H1 (cell line): ENCODE data around the gene EPHA4. TPM values are rescaled to one million over a fixed set of nuclear protein-coding genes. Genes with fewer than 3 reads are reported as not detected.

Experiments used
- CTCF ChIA-PET: fragments of 300-600 bp; sonication (Branson Sonifier 250); formaldehyde crosslinking; loops from one replicate; lab custom pipeline; 2021; ENCODE audit not compliant: partially characterized antibody; lab: Charles Lee
- POLR2A ChIA-PET: fragments of 300-600 bp; sonication (Branson Sonifier 250); formaldehyde crosslinking; loops from one replicate; lab custom pipeline; 2021; ENCODE audit warnings: inconsistent platforms; ENCODE audit not compliant: partially characterized antibody; lab: Charles Lee
- DNase-seq, 2 experiments: peaks; one replicate each; pipeline versions ENCODE4 v3.0.0 to v3.0.0-alpha.2; 2010 to 2022; ENCODE audit warnings: low spot score in 2 of 2, low read depth in 1 of 2, mixed read lengths in 1 of 2
- FAIRE-seq: peaks from 2 replicates; lab custom pipeline; 2011; peaks lifted over from hg19 to GRCh38; lab: Jason Lieb, UNC
- H2AFZ ChIP-seq: 2 replicates; pipeline ENCODE4 v1.8.1; 2012; ENCODE audit warnings: low read length, inconsistent platforms
- H2AK5ac ChIP-seq: 2 replicates; pipeline ENCODE4 v1.6.1; 2013; ENCODE audit warnings: low read depth, low read length
- H2BK120ac ChIP-seq: replicated peaks from 2 replicates; pipeline ENCODE3; 2013; ENCODE audit warnings: low read depth, low read length, inconsistent platforms
- H2BK12ac ChIP-seq: 2 replicates; pipeline ENCODE4 v1.6.1; 2013; ENCODE audit warnings: low read depth, low read length
- H2BK15ac ChIP-seq: 2 replicates; pipeline ENCODE4 v1.6.1; 2013; ENCODE audit warnings: low read length
- H2BK20ac ChIP-seq: 2 replicates; pipeline ENCODE4 v1.6.1; 2013; ENCODE audit warnings: low read length
- H2BK5ac ChIP-seq: 2 replicates; pipeline ENCODE4 v1.6.1; 2013; ENCODE audit warnings: low read depth, low read length
- H3K14ac ChIP-seq: 2 replicates; pipeline ENCODE4 v1.6.1; 2013; ENCODE audit warnings: inconsistent platforms; ENCODE audit not compliant: insufficient read length
- H3K18ac ChIP-seq: 2 replicates; pipeline ENCODE4 v1.6.1; 2013; ENCODE audit warnings: low read length; ENCODE audit errors: extremely low read depth
- H3K23ac ChIP-seq: 2 replicates; pipeline ENCODE4 v1.6.1; 2013; ENCODE audit warnings: inconsistent platforms; ENCODE audit not compliant: insufficient read length
- H3K23me2 ChIP-seq: 2 replicates; pipeline ENCODE4 v1.6.1; 2013; ENCODE audit warnings: low read depth, low read length
- H3K27ac ChIP-seq: 2 replicates; pipeline ENCODE4 v1.6.1; 2011; ENCODE audit warnings: low read depth, low read length, inconsistent platforms
- H3K27me3 ChIP-seq, 4 experiments: replicated peaks in 1 of 4; 1 replicate in 1 of 4; 2 replicates in 3 of 4; pipeline versions ENCODE4 v1.6.1 to v1.8.1; 2011 to 2013; ENCODE audit warnings: low read length in 3 of 4, mild to moderate bottlenecking in 3 of 4, inconsistent platforms in 2 of 4, mixed read lengths in 2 of 4, moderate library complexity in 1 of 4; ENCODE audit not compliant: control insufficient read depth in 3 of 4, insufficient read depth in 3 of 4; ENCODE audit errors: extremely low read depth in 1 of 4
- H3K36me3 ChIP-seq, 4 experiments: 2 replicates each; pipeline versions ENCODE4 v1.6.1 to v1.8.1; 2011 to 2013; ENCODE audit warnings: mild to moderate bottlenecking in 4 of 4, low read length in 3 of 4, moderate library complexity in 2 of 4, control low read depth in 1 of 4, inconsistent platforms in 1 of 4; ENCODE audit not compliant: insufficient read depth in 4 of 4, control insufficient read depth in 2 of 4
- H3K4ac ChIP-seq: replicated peaks from 2 replicates; pipeline ENCODE3; 2013; ENCODE audit warnings: low read length, low read depth, mixed read lengths, inconsistent platforms; ENCODE audit not compliant: insufficient read length
- H3K4me1 ChIP-seq, 4 experiments: replicated peaks in 1 of 4; 1 replicate in 1 of 4; 2 replicates in 3 of 4; pipeline versions ENCODE4 v1.6.1 to v1.8.1; 2011 to 2013; ENCODE audit warnings: low read length in 3 of 4, inconsistent platforms in 2 of 4, mixed read lengths in 1 of 4; ENCODE audit not compliant: insufficient read depth in 4 of 4, control insufficient read depth in 3 of 4
- H3K4me2 ChIP-seq, 2 experiments: 2 replicates each; pipeline versions ENCODE4 v1.6.1 to v1.8.1; 2011 to 2013; ENCODE audit warnings: low read depth in 2 of 2, low read length in 2 of 2, control low read depth in 1 of 2, inconsistent platforms in 1 of 2, mild to moderate bottlenecking in 1 of 2; ENCODE audit not compliant: insufficient read depth in 1 of 2
- H3K4me3 ChIP-seq, 4 experiments: fragments of 200-600, 300-600 bp in 1 of 4; sonication (generic), shearing (Covaris generic), sonication (Bioruptor Twin) in 1 of 4; 2 replicates each; pipeline versions ENCODE4 v1.5.1 to v1.8.1; 2011 to 2016; ENCODE audit warnings: low read length in 4 of 4, low read depth in 3 of 4, control low read depth in 2 of 4, inconsistent platforms in 2 of 4, mild to moderate bottlenecking in 2 of 4, mixed read lengths in 1 of 4, moderate library complexity in 1 of 4; ENCODE audit not compliant: insufficient read depth in 2 of 4; ENCODE audit errors: extremely low read depth in 1 of 4
- H3K56ac ChIP-seq: replicated peaks from 2 replicates; pipeline ENCODE3; 2013; ENCODE audit warnings: low read depth, mild to moderate bottlenecking, mixed read lengths, low read length, inconsistent platforms; ENCODE audit not compliant: insufficient read length
- H3K79me1 ChIP-seq: 2 replicates; pipeline ENCODE4 v1.6.1; 2013; ENCODE audit warnings: low read depth, low read length, control low read depth
- H3K79me2 ChIP-seq, 2 experiments: 2 replicates each; pipeline versions ENCODE4 v1.6.1 to v1.8.1; 2012 to 2013; ENCODE audit warnings: low read length in 2 of 2, mild to moderate bottlenecking in 2 of 2, inconsistent platforms in 1 of 2; ENCODE audit not compliant: insufficient read depth in 2 of 2, control insufficient read depth in 1 of 2
- H3K9ac ChIP-seq, 4 experiments: replicated peaks in 1 of 4; 1 replicate in 1 of 4; 2 replicates in 3 of 4; pipeline versions ENCODE4 v1.6.1 to v1.8.1; 2011 to 2013; ENCODE audit warnings: low read depth in 3 of 4, low read length in 3 of 4, control low read depth in 2 of 4, mild to moderate bottlenecking in 2 of 4, moderate library complexity in 2 of 4, inconsistent platforms in 1 of 4; ENCODE audit errors: extremely low read depth in 1 of 4
- H3K9me3 ChIP-seq, 2 experiments: 2 replicates each; pipeline versions ENCODE4 v1.6.1 to v1.8.1; 2012 to 2013; ENCODE audit warnings: mild to moderate bottlenecking in 2 of 2, moderate library complexity in 2 of 2, control low read depth in 1 of 2, inconsistent platforms in 1 of 2, low read depth in 1 of 2, low read length in 1 of 2, mixed read lengths in 1 of 2; ENCODE audit not compliant: insufficient read depth in 2 of 2
- H4K20me1 ChIP-seq, 2 experiments: replicated peaks in 1 of 2; 2 replicates each; pipeline versions ENCODE3 to v1.8.1; 2011 to 2013; ENCODE audit warnings: inconsistent platforms in 2 of 2, low read length in 2 of 2, mild to moderate bottlenecking in 1 of 2; ENCODE audit not compliant: insufficient read depth in 2 of 2, control insufficient read depth in 1 of 2
- H4K5ac ChIP-seq: 2 replicates; pipeline ENCODE4 v1.6.1; 2013; ENCODE audit warnings: low read length, low read depth, mixed read lengths, inconsistent platforms; ENCODE audit not compliant: insufficient read length
- H4K8ac ChIP-seq: 2 replicates; pipeline ENCODE4 v1.8.0; 2013; ENCODE audit warnings: mild to moderate bottlenecking, moderate library complexity, low read length, inconsistent platforms; ENCODE audit not compliant: insufficient read depth; ENCODE audit errors: extremely low read depth
- H4K91ac ChIP-seq: replicated peaks from 2 replicates; pipeline ENCODE3; 2013; ENCODE audit warnings: low read length, mixed read lengths, inconsistent platforms; ENCODE audit not compliant: insufficient read length
- GTF2F1 ChIP-seq: IDR thresholded peaks from 2 replicates; pipeline ENCODE4 v1.6.1; 2012; ENCODE audit warnings: low read depth, low read length, improper control_type of control experiment, borderline replicate concordance
- RAD21 ChIP-seq, 2 experiments: IDR thresholded peaks in 1 of 2; conservative IDR thresholded peaks in 1 of 2; 2 replicates each; pipeline ENCODE4 v1.6.1; 2011; ENCODE audit warnings: low read depth in 2 of 2, low read length in 2 of 2, improper control_type of control experiment in 1 of 2, inconsistent platforms in 1 of 2, mild to moderate bottlenecking in 1 of 2, moderate library complexity in 1 of 2
- RFX5 ChIP-seq: IDR thresholded peaks from 2 replicates; pipeline ENCODE4 v1.6.1; 2011; ENCODE audit warnings: low read depth, low read length, improper control_type of control experiment, borderline replicate concordance
- ZNF274 ChIP-seq: IDR thresholded peaks from 2 replicates; pipeline ENCODE4 v1.7.0; 2012; ENCODE audit warnings: low read length, borderline replicate concordance; ENCODE audit errors: extremely low read depth
- WGBS, 2 experiments: shearing (Covaris generic) in 1 of 2; methylation state at CpG; one replicate each; pipeline versions ENCODE4 v1.1.6 to v1.1.7; 2013 to 2015; ENCODE audit warnings: low lambda C conversion rate in 2 of 2, mixed read lengths in 2 of 2, inconsistent platforms in 1 of 2, low coverage in 1 of 2, missing lambda C conversion rate in 1 of 2; ENCODE audit not compliant: insufficient replicate concordance in 2 of 2, insufficient coverage in 1 of 2, insufficient read length in 1 of 2; ENCODE audit errors: extremely low coverage in 1 of 2, missing lambda C conversion rate in 1 of 2; 5-methylcytosine and 5-hydroxymethylcytosine counted together
- polyA plus RNA-seq, 7 experiments: library from polyadenylated mRNA; depleted of rRNA in 3 of 7; stranded (reverse) in 5 of 7; unstranded in 2 of 7; fragments of >200 nt in 5 of 7; fragments of 200-250 nt in 2 of 7; gene quantifications; 1 replicate in 5 of 7; 2 replicates in 1 of 7; 4 replicates in 1 of 7; pipeline versions ENCODE4 v1.2.1 to v1.2.3, GENCODE V29; 2011 to 2013; ENCODE audit warnings: missing spikeins in 2 of 7, mixed read lengths in 2 of 7
- total RNA-seq: library from RNA; stranded (reverse); fragmentation: NEBNext Ultra II Directional; extraction: Animal tissue kit (Norgen Biotek cat#: 25700); gene quantifications from 2 replicates; pipeline ENCODE4 v1.2.1, GENCODE V29; 2021

The EPHA4 gene
- total and polyA plus RNA-seq, 2 of the 8 experiments (the other 6 are each of a cell fraction or from before 2014, with no cell fraction given): 4.3 to 5.7 TPM

DNA sequence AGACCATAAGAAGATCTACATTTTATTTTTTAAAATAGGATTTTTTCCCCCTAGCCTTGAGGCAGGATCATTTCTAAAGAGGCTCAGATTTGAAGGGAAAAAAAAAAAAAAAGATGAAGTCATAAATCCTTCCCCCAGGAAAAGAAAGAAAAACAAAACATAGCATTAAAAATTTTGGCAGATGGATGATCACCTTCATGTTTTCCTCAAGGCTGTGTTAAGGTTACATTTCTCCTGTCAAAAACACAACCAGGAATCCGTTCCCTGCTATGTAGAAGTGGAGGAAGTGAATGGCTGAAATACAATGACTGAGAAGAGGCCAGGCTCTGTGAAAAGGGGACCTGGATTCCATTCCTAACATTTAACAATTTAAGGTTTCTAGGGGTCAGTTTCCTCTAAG, 56.2 kb downstream of the EPHA4 start:
- no peaks in the 10 kb centered on the region for H3K79me2 ChIP-seq
- ChIA-PET CTCF (no interaction called here), POLR2A (no interaction called here)
- FAIRE-seq (no peak), DNase-seq (no peak)
- no peak overlapping the region for H3K18ac ChIP-seq
- WGBS, 2 experiments: 78% methylated on average over 1 of the region's 1 CpG; no CpG with 5 or more reads in 1 of the 2 experiments
- no peak overlapping the region for H3K4ac ChIP-seq
- no peak overlapping the region for H4K91ac ChIP-seq
- no peak overlapping the region for H2BK20ac ChIP-seq
- H2AFZ ChIP-seq: no peak overlapping the region
- H3K79me1 ChIP-seq: no peaks in the 10 kb centered on the region
- H2BK15ac ChIP-seq: no peak overlapping the region
- H2BK120ac ChIP-seq: no peak overlapping the region
- H3K56ac ChIP-seq: no peak overlapping the region
- no peaks in the 10 kb centered on the region for H3K9me3 ChIP-seq
- H4K20me1 ChIP-seq: no peaks in the 10 kb centered on the region
- H2BK12ac ChIP-seq: no peak overlapping the region
- no peak overlapping the region for H3K23ac ChIP-seq
- no peak overlapping the region for H3K4me2 ChIP-seq
- H3K23me2 ChIP-seq: no peaks in the 10 kb centered on the region
- H3K27ac ChIP-seq: no peak overlapping the region
- H3K36me3 ChIP-seq: no peaks in the 10 kb centered on the region
- no peak overlapping the region for H2AK5ac ChIP-seq
- peaks cover 0 to 7% (median 4%) of the 10 kb centered on the region in 4 experiments for H3K4me1 ChIP-seq
- no peak overlapping the region for H4K8ac ChIP-seq
- no peak overlapping the region for H3K4me3 ChIP-seq
- no peak overlapping the region for H3K9ac ChIP-seq
- H3K27me3 ChIP-seq: no peaks in the 10 kb centered on the region
- no peak overlapping the region for H4K5ac ChIP-seq
- H2BK5ac ChIP-seq: no peak overlapping the region
- H3K14ac ChIP-seq: no peak overlapping the region
- TF ChIP-seq RFX5 (no peak), ZNF274 (no peak), GTF2F1 (no peak), RAD21 (IDR thresholded peaks at IDR 0.05 in 1 of 2, conservative IDR thresholded peaks at IDR 0.05 in 1 of 2; ENCODE audit: low read depth in 2 of 2, low read length in 2 of 2) (no peak)
